Hair follicle dermal papilla cell (primary cell): ENCODE measurements around the gene TGFBRAP1. TPM values are rescaled to one million over a fixed set of nuclear protein-coding genes. Genes with fewer than 3 reads are reported as not detected.

Experiments
- total RNA-seq: library from RNA; depleted of rRNA; stranded (reverse); fragments of >200 nt; gene quantifications from 2 replicates; pipeline ENCODE4 v1.2.3, GENCODE V29; 2012

The TGFBRAP1 gene
- 25.0 and 25.2 TPM in 2 replicates for total RNA-seq

GRCh38 chr2:105329561-105330495 lies at the start of gene TGFBRAP1:
TGFBRAP1 (minus strand) TSS chr2:105329735; CDS start chr2:105308301, 21,434 bp downstream.

DNA sequence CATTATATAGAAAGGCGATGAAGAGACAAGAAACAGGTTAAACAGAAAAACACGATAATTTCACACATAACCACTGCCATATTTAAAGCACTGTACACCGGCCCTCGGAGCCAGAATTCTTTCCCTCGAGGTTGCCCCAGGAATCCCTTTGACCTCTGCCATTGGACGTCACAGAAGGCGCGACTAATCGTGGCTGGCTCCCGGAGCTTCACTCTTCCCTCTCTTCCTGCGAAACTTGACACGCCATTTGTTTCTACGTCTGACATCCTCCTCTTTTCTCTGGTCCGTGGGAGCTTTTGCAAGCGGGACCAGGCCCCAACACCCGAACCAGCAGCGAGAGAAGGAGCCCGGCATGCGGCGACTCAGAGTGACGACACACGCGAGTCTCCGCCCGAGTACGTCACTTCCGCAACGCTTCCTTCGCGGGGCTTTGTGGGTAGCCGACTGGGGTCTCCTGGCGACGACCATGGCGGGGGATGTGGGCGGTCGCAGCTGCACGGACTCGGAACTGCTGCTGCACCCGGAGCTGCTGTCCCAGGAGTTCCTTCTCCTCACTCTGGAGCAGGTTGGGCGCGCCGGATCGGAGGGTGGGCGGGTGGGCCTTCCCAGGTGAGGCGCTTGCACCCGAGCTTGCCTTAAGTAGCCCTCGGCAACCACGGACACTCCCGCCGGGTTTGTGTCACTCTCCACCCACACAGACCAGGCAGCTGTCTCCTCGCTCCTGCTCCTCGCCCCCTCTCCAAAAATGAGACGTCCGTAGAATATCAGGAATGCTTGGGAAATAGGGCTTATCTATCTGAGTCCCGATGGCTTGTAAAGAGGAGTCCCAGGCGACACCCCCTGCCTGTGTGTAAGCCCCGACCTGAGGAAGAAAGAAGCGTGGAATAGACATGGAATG lies 7.8 kb upstream of the TGFBRAP1 start, which contains the start of gene C2orf49:
C2orf49 (plus strand) TSS at position 419 of the 898 bp plus-strand sequence; CDS start at position 467, 48 bp downstream.

GRCh38 chr2:105241443-105241842 lies 88.1 kb downstream of the TGFBRAP1 start, which contains the start of gene GPR45:
GPR45 (plus strand) TSS chr2:105241743; CDS start chr2:105241859, 116 bp downstream.

Other genes starting within 250 kb of the TGFBRAP1 start
- gene GPR45, start 88.0 kb downstream of the TGFBRAP1 start, total RNA-seq = not detected in 2 replicates
- 15.5 and 15.9 TPM in 2 replicates for gene C2orf49, start 7.8 kb upstream of the TGFBRAP1 start, total RNA-seq
- 86.5 and 93.1 TPM in 2 replicates for gene FHL2, start 69.3 kb upstream of the TGFBRAP1 start, total RNA-seq